AG04449 (cell line): ENCODE measurements around the gene NEK6.

Source experiments
- CTCF ChIA-PET: fragments of 350-600 bp; formaldehyde crosslinking; extraction: SDS; loops from one replicate; lab custom pipeline; 2021; ENCODE audit warnings: antibody characterized with exemption; lab: Yijun Ruan, JAX
- POLR2A ChIA-PET: fragments of 400-600, 350-600 bp; formaldehyde crosslinking; extraction: SDS; loops from one replicate; lab custom pipeline; 2020; ENCODE audit warnings: antibody characterized with exemption, inconsistent platforms; lab: Yijun Ruan, JAX
- DNase-seq: peaks from one replicate; pipeline ENCODE4 v3.0.0-alpha.2; 2010; ENCODE audit warnings: low read depth, low spot score
- H3K4me3 ChIP-seq: 2 replicates; pipeline ENCODE4 v1.5.1; 2011; ENCODE audit warnings: low read depth, mild to moderate bottlenecking, control low read depth, low read length
- CTCF ChIP-seq: IDR thresholded peaks from one replicate; pipeline ENCODE4 v1.5.1; 2011; ENCODE audit warnings: mild to moderate bottlenecking, moderate library complexity, low read length, control low read depth, inconsistent platforms; ENCODE audit not compliant: insufficient read depth; ENCODE audit errors: missing control alignments

NEK6 gene

DNA sequence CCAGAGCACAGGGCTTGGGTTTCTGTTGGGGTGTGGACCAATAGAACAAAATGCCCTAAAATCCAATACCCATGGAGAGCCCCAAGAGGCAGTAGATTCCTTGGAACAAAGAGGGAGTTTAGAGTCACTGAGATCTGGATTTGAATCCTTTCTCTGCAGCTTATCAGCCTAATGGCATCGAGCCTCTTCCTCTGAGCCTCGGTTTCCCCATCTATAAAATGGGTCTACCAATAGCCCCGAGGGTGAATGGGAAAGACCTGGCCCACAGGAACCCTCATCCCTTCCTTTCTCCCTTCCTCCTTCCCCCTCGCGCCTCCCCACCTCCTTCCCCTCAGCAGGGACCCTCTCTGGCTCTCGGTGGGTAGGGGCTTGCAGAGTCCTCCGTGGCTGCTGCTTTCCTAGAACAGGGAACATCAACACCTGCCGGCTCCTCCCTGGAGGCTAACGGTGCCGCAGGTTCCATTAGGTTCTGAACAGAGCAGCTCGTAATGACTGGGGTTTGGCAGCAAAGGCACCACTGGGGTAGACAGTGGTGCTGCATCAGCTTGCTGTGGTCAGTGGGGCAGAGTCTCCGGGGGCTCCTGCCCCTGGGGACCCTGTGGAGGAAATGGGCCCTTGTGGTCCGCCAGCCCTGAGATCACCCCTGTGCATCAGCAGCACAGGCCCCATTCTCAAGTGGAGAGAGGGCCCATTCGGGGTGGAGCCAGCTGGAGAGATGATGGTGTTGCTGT, 40.3 kb downstream of the NEK6 start:
- ChIA-PET POLR2A (interaction anchor here (0.9 to 1.1 kb wide), 3 partner anchors 8 to 46 kb away, joined by 3 read pairs; no protein-coding TSS in a partner anchor), CTCF (interaction anchor here (1.0 to 2.5 kb wide), 4 partner anchors 8 to 257 kb away, joined by 3 to 8 read pairs (median 6); no protein-coding TSS in a partner anchor)
- H3K4me3 ChIP-seq, result no peak overlapping the region
- DNase-seq, result no peak
- no peak for TF ChIP-seq CTCF

GRCh38 chr9:124298646-124299235, 41.0 kb downstream of the NEK6 start:
- ChIA-PET POLR2A (interaction anchor here (1.1 kb wide), 1 partner anchor 46 kb away, joined by 3 read pairs; no protein-coding TSS in a partner anchor), CTCF (interaction anchor here (1.0 to 1.3 kb wide), 3 partner anchors 22 to 258 kb away, joined by 3 read pairs; no protein-coding TSS in a partner anchor)
- no peak for TF ChIP-seq CTCF
- no peak for DNase-seq
- no peak overlapping the region for H3K4me3 ChIP-seq

DNA sequence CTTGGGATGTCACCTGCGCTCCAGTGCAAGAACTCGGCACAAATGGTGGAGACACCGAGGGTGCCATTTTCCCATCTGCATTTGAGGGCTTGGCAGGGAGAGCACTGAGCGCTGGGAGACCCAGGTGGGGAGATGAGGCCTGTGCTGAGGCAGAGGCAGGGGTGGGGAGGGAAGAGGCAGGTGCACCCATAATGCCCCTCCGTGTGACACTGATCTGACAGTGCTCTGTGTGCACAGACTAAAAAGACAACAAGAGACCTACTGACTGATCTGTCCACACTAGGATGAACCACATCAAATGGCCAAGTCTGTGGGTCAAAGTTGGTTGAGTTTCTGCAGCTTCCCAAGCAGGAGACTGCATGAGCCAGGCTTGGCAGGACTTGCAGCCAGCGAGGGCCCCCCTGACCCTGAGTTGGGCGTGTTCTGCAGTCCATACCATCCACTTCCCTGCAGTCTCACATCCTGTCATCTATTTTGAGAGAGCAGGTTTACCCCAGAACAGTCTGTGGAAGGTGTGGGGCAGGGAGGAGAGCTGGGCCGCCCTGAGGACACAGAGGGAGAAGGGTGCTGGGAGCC, 41.9 kb downstream of the NEK6 start:
- no peak for DNase-seq
- TF ChIP-seq CTCF, result no peak
- POLR2A ChIA-PET, result no interaction called here
- CTCF ChIA-PET, result interaction anchor here (1.1 kb wide), 1 partner anchor 172 kb away, joined by 3 read pairs; no protein-coding TSS in a partner anchor
- no peak overlapping the region for H3K4me3 ChIP-seq

- CTCF ChIA-PET, result no interaction called here
- POLR2A ChIA-PET, result no interaction called here
- DNase-seq, result no peak
- H3K4me3 ChIP-seq, result no peak overlapping the region
- no peak for TF ChIP-seq CTCF
Observed at GRCh38 chr9:124300312-124300711, 42.6 kb downstream of the NEK6 start.

DNA sequence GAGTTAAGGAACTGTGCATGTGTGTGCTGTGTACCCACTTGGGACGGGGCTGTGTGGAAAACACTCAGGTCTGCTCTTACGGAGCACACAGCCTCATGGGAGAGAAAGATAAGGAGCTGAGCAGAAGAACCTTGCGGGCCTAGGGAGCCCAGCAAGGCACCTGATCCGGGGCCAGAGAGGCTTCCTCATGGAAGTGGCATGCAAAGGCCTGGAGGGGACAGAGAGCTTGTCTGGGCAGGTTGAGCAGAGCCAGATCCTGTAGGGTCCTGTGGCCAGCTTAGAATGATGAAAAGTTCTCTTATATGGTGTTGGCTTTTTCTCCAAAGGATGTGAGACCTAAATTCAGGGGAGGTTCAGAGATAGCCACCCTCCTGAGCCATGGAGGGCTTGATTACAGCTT, 45.2 kb downstream of the NEK6 start:
- TF ChIP-seq CTCF, result no peak
- POLR2A ChIA-PET, result no interaction called here
- no peak overlapping the region for H3K4me3 ChIP-seq
- CTCF ChIA-PET, result interaction anchor here (1.5 to 2.0 kb wide), 3 partner anchors 18 to 176 kb away, joined by 3 to 9 read pairs (median 5); no protein-coding TSS in a partner anchor
- no peak for DNase-seq

- TF ChIP-seq CTCF, result no peak
- CTCF ChIA-PET, result interaction anchor here (1.7 to 4.2 kb wide), 3 partner anchors 11 to 177 kb away, joined by 5 to 19 read pairs (median 7); no protein-coding TSS in a partner anchor
- H3K4me3 ChIP-seq, result no peak overlapping the region
- POLR2A ChIA-PET, result no interaction called here
- no peak for DNase-seq
Observed at GRCh38 chr9:124303762-124304161, 46.0 kb downstream of the NEK6 start.
